GM21360 (cell line): ENCODE results near the gene USP34.
"Not testable (repeated sequence)": the region's sequence is repeated elsewhere in the genome, so short reads cannot be mapped to it uniquely, and the experiment has no call there.

ENCODE experiments used
- ATAC-seq: cut with Tn5 transposase; IDR thresholded peaks from one replicate; pipeline ENCODE4 v1.9.1; 2021; ENCODE audit warnings: mild to moderate bottlenecking, moderate library complexity; ENCODE audit not compliant: unreplicated experiment

The USP34 gene

DNA sequence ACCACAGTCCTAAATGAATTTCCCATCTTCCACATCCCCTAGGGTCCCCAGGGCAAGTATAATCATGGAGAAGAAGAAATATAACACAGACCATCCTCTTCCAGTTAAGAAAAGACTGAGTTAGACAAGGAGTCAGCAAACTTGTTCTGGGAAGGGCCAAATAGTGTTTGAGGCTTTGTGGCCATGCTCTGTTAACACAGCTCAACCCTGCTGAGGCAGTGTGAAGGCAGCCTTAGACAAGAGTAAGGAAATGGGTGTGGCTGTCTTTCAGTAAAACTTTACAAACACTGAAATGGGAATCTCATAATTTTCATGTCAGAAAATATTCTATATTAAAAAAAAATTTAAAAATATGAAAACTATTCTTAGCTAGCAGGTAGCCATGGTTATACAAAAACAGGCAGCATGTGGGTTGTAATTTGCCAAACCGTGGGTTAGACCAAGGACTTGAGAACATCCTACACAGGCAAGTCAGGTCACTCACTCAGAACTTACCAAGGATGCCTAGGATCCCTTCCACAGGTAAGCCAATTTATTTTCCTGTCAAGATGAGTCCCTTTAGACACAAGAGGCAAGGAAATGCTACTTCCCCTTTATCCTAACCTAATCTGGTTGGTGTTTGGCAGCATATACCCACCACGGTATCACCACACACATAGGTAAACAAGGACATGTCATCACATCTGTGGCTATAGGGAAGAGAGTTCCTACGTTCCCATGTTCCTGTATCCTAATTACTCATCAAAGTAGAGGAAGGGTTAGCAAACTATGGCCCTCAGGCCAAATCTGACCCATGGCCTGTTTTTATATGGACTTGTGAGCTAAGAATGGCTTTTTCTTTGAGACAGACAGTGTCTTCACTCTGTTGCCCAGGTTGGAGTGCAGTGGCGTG is 277.0 kb downstream of the USP34 start:
- no peak for ATAC-seq

DNA sequence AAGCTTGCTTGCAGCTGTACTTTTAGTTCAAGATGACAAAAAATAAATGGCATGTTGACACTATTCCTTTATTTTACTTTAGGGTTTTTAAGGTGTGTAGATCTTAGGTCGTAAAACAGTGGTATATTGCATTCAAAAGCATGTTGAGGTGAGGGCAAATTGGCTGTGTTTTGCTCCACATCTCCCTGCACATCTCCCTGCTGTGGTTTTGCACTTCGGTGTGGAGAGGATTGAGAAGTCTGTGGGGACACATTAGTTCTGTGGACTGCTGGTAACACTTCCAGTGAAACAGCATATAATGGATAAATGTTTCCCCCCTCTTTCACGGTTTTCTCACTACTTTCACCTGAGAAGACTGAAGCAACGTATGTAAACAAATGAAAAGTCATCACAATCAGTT is 283.8 kb downstream of the USP34 start:
- ATAC-seq, result no peak

DNA sequence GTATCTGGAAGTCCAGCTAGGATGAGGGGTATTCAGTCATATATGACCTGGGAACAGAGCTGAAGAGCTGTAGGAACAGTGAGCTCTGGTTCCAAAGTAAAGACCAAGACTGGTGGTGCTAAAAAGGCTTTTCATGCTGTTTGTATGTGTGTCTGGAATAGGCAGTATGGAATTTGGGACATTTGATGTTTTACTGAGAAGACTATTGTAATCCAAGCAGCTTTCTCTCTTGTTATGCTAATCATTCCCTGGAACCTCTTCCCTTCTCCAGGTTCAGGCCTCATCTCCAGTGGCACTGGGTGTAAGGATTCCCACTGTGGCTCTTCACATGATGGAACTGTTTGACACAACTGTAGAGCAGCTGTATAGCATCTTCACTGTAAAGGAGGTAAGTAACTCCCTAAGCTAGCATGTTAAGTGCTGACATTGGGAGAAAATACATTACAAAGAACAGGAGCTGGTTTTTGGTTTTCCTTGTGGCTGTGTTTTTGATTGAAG is 285.6 kb downstream of the USP34 start:
- ATAC-seq, result no peak

DNA sequence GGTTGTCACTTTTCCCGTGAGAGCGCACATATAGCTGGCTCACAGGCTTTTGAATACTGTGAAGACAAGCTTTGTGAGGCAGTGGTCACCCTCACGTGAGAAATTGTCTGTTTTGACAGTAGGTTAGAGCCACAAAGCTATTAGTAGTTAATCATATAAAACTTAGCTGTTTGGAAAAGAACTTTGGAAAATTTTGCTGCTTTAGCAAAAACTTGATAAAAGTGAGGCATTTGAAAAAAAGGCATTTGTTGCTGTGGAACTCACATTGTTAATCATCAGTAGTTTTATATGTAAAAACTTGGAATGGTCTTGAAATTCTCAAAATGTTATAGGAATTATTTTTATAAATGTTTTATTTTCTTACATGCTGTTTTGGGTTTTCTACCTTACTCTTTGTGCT is 286.6 kb downstream of the USP34 start:
- ATAC-seq, result no peak

DNA sequence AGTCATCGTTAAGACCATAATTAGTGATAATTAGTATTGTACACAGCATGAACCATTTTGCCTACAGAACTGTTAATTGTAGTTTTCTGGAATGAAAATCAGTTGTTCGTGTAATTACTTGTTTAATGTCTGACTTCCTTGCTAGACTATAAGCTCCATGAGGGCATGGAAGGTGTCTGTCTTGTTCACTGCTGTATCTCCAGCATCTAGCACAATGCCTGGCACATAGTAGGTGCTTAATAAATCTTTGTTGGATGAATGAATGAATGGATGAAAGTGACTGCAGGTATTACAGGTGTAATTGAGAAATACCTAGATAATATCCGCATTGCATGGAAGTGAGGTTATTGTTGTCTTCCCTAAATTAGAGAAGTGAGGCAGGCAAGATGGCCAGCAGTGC is 287.1 kb downstream of the USP34 start:
- ATAC-seq, result no peak

DNA sequence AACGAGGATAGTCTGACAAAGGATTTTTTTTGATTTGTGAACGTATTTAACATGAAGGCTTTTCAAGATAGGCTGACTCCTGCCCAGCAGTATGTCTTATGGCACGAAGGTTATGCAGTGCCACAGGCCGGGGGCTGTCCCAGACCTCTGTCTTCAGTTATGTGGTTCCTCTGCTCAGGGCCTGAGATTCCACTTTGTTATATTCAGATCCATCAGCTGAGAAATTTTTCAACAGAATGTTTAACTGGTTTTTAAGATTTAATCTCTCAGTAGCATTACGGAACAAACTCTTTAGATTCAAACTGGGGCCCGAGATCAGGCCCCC is 288.9 kb downstream of the USP34 start:
- no peak for ATAC-seq

DNA sequence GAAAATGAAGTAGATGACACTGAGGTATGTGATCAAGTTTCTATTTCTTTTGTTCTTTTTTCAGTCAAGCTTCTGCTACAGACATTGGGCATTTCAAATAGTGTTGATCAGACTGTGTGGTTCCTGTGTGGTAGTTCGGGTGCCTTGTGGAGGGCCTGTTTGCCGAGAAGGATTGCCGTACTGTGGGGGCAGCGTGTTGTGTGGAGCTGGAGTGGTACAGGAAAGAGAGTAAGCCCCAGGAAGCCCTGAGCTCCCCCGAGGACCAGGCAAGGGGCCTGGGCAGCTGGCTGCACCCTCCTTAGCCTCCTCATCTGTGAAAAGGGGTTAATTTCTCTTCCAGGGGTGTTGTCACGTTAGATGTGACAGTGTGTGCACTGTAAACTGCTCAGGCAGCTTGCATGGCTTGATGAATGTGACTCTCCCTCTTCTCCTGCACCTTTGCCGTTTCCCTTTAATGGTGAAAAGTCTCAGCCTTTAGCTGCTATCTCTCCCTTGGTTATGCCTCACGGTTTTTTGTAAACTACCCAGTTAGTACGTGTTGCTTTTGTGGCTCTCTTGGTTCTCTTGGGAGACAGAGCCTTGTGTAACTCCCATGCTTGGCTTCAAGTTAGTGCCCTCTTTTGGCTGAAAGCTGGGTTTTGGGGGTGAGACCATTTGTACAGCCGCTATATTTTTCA is 289.4 kb downstream of the USP34 start:
- no peak for ATAC-seq

DNA sequence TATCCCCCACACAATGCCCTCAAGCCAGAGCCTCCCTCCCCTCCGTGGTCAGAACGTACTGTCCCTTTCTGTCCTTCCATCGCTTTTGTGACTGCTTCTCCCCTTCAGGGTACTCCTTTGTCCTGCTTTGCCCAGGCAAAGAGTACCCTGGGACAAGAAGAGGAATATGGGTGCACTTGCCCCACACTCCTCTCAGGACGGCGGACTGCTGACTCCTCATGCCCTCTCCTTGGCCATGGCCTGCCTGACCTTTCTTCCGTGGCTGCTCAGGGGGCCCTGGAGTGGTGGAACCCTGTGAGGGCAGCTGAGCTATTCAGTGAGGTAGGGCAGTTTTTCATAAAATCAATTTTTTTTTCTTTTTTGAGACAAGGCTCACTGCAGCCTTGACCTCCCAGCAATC is 290.2 kb downstream of the USP34 start:
- no peak for ATAC-seq

DNA sequence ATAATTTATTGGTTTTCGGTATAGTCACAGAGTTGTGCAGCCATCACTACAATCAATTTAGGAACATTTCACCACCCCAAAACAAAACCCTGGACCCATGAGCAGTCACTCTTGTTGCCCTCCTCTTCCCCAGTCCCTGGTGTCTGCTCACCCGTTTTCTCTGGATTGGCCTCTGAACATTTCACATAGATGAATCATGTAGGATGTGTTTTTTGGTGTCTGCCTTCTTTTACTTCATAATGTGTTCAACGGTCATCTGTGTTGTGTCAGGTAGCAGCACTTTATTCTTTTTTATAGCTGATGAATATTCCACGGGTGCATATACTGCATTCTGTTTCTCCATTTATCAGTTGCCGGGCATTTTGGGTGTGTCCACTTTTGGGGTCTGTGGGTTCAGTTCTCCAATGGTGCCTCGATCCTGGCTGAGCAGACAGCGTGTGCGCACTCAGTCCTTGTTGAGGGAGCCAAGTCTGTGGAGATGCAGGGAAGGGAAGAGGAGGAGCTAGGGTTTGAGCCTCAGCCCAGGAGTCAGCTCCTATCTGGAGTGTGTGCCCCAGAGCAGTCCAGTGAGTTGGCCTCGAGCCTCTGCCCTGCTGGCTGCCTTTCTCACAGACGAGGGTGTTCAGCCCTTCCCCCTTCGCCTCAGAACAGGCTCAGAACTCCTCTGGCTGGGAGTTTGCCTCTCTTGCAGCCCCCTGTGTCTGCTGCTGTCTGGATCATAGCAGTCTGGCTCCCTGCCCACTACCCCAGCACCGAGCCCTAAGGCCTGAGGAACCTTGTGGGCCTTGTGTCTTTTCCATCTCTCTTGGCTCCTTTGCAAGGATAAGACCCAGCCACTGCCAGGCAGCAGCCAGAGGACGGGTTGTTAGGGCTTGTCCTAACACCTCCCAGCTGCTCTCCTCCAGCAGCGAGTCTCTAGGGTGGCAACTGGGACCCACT is 290.9 kb downstream of the USP34 start:
- ATAC-seq, result no peak

DNA sequence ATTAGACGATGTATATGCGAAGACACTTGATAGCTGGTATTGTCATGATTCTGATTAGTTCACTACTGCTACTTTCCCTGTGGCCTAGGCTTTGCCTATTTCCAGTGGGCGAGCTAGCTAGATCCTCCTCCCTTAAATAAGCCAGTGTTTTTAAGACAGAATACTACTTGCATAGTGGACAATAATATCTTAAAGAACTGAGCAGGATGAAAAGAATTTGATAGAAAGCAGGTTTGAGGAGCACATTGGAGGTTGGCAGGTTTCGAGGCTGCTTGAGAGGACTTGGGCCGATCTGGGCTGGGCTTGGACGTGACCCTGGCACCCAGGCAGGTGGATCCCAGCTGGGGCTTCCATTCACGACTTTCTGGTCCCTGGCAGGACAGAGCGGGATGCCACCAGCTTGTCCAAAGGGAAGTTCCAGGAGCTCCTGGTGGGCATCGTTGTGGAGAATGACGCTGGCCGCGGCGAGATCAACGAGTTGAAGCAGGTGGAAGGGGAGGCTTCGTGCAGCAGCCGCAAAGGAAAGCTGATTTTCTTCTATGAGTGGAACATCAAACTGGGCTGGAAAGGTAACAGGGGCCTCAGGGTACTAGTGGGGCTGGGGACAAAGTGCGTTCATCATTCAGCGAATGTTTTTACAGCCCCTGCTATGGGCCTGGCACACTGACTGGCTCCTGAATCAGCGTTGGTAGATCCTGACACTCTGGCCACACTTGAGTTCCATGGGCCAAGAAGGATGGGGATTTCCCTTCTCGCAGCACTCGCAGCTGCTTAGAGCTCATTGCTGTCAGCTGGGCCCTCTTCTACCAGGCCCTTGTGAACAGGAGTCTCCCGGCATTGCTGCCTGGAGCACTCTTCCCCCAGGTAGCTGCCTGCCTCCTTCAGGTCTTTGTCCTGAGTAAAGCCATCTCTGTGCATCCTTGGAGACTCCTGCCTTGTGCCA is 292.0 kb downstream of the USP34 start:
- no peak for ATAC-seq

DNA sequence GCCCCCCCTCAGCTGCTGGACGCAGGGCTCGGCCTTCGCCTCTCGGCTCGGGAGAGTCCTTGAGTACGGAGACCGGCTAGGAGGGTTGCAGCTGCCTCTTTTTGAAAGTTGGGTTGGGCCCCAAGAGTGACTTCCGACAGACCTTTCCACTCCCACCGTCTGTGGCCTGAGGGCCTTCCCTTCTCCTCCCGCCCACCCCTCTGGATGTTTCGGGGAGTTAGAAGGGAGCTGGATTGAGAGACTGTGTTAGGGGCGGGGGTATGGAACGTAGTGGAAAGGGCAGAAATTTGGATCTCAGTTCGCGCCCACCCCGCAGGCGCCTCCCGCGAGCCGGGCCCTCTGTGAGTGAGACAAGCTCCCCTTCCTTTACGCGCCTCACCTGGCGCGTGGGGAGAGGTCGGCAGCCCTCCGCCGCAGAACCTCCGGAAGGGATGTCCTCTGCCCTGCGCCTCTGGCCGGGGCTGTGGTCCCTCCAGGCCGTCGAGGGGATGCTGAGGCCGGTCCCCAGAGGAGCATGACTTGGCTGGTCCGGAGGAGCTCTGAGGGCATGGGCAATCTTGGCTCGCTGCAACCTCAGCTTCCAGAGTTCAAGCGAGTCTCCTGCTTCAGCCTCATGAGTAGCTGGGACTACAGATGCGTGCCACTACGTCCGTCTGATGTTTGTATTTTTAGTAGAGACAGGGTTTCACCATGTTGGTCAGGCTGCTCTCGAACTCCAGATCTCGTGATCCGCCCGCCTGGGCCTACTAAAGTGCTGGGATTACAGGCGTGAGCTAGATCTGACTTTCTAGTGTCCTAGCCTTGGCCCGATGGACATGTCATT is 292.9 kb downstream of the USP34 start:
- ATAC-seq, result no peak

DNA sequence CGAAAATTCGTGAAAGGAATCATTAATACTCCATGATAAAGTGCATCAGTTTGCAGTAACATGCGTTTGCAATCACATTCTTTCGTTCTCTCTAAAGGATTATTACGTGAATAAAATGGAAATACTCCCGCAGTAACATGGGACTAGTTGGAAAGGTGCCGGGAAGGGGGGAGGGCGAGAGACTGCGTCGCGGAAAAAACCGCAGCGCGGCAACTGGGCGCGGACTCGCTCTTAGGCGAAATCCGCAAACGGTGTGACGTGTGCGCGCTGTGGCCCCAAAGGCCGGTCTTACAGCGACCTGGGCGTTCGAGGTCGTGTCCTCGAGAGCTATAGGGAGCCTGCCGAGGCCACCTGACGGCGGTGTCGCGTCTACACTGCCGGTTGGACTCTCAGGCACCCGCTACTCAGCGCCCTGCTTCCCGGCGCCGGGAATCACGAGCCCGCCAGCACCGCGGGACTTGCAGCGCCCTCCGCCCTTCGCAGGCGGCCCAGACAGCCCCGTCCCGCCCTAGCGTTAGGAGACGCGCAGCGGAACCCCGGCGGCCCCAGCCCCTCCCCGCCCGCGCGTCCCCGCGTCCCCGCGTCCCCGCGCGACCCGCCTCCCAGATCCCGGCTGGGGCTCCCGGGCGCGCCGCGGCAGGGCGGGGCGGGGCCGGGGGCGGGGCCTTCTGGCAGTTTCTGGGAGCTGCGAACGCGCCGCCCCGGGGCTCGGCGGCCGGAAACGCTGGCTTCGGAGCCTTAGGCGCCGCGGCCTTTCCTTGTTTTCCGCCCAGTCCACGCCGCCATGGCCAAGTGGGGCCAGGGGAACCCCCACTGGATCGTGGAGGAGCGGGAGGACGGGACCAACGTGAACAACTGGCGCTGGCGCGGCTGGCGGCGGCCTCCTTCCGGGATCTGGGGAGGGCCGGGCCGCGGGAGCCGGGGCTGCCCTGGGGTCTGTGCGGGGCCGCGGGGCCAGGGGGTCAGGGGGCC is 293.8 kb downstream of the USP34 start:
- ATAC-seq, result peak; percentile 83

DNA sequence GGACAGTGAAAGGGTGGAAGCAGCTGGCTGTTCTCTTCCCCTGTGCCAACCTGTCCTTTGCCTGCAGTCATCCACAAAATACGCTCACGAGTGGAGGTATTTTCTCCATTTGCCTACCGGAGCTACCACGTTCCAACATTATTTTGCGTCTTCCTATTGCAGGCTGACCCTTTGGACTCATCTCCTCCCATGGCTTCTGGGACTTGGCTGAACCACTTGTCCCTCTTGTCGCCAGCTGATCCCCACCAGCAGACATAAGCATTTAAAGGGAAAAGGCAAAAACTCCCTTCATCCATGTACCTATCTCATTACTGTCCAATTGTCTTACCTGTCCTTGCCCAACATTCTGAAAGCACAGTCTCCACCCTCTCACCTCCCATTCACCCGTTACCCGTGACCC is 295.9 kb downstream of the USP34 start:
- ATAC-seq, result no peak

DNA sequence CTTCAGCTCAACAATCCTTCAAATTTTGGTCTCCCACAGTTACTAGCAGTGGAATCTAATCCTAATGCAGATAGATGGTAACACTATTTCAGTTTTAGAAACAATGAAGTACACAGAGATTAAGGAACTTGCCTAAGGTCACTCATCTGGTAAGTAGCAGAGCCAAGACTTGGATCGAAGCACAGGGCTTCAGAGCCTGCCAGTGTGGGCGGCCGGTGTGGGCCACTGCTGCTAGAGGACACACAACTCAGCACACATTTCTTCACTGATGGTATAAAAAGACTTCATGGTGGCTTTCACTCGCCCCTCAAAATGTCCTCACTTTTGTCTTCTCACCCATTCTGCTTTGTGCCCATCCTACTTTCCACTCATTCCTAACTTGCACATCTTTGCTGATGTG is 297.8 kb downstream of the USP34 start:
- ATAC-seq, result no peak

DNA sequence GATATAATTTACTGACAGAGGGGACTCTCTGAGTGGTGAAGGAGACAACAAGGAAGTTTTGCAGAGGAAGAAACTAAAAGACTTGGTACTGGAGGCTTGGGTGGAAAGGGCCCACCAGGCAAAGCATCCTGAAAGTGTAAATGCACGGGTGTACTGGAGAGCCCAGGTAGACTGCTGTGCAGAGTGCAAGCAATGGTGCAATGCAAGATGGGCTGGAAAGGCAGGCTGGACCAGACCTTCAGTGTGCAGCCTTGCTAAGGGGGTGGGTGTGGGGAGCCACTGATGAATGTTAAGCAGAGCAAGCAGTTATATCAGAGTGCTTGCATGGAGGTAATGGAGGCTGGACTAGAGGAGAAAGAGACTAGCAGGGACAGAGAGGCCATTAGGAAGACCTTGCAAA is 298.2 kb downstream of the USP34 start:
- no peak for ATAC-seq

DNA sequence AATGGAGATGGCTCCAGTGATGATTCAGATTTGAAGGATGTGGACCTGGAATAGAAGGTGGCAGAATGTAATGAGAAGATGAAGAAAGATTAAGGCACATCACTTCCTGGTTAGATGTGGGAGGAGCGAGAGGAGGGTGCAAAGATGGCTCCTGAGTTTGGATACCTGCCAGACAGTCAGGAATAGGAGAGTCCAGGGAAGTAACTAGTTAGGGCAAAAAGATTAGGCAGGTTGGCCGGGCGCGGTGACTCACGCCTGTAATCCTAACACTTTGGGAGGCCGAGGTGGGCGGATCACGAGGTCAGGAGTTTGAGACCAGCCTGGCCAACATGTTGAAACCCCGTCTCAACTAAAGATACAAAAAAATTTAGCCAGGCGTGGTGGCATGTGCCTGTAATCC is 303.3 kb downstream of the USP34 start:
- ATAC-seq, result no peak

DNA sequence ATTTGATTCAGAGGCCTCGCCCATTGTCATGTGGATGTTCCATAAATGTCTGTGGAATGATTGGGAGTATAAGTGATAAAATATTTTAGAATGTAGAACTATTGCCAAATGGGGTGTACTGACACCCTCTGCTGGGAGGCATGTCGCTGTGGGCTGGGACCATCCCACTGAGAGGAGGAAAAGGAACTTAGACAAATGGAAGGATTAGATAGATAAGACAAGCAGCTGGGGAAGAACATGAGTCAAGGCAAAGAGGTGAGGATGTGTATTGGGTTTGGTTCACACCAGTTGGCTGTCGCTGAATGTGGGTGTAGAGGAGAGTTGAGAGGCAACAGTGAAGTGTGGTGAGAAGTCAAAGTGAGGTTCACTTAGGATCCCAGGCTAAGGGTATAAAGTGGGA is 304.9 kb downstream of the USP34 start:
- no peak for ATAC-seq

DNA sequence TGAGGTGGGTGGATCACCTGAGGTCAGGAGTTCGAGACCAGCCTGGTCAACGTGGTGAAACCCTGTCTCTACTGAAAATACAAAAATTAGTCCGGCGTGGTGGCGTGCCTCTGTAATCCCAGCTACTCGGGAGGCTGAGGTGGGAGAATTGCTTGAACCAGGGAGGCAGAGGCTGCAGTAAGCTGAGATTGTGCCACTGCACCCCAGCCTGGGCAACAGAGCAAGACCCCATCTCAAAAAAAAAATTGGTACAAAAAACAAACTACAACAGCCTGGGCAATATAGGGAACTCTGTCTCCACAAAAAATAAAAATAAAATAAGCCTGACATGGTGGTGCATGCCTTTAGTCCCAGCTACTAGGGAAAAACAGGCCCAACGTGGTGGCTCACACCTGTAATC is 305.8 kb downstream of the USP34 start:
- ATAC-seq, result not testable (repeated sequence)
